NCI-H1417 (cell line): ENCODE data around the gene C7orf57.
"Not testable (repeated sequence)": the region's sequence is repeated elsewhere in the genome, so short reads cannot be mapped to it uniquely, and the experiment has no call there.

ENCODE experiments used
- DNase-seq, 3 experiments: peaks; one replicate each; lab custom pipeline; 2025; lab: John Stamatoyannopoulos, UW

The C7orf57 gene

DNA sequence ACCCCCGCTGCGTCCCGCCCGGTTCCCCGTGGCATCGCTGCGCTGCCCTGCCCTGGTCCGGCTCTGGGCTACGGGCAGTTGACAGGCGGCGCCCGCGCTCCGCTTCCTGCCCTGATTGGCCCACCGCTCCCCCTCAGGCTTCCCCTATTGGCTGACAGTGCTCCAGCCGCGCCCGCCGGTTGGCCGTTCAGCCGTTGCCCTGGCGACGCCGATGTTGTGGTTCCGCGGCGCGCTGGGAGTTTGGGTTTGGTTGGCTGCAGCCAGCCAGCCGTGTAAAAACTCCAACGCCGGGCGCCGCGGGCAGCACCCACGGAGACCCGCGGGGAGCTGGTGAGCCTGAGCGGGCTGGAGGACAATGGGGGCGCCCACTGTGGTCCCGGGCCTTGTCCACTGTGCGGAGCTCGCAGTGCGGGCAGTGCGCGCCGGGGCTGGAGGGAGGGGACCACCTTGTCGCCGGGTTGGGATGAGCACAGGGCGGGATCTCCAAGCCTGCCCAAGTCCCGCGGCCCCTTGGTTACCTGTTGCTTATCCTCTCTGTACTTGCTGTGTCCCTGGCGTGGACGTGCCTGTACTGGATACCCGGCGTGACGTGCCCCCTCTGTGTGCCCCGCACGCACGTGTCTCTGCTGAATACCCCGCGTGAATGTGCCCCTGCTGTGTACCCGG lies at the start of gene C7orf57:
Gene C7orf57, plus strand, starts transcription at position 243 of the 666 bp plus-strand sequence. CDS start 766 bp downstream, outside the sequence.
- DNase-seq, result peak; percentile 41 to 81 (median 74)

DNA sequence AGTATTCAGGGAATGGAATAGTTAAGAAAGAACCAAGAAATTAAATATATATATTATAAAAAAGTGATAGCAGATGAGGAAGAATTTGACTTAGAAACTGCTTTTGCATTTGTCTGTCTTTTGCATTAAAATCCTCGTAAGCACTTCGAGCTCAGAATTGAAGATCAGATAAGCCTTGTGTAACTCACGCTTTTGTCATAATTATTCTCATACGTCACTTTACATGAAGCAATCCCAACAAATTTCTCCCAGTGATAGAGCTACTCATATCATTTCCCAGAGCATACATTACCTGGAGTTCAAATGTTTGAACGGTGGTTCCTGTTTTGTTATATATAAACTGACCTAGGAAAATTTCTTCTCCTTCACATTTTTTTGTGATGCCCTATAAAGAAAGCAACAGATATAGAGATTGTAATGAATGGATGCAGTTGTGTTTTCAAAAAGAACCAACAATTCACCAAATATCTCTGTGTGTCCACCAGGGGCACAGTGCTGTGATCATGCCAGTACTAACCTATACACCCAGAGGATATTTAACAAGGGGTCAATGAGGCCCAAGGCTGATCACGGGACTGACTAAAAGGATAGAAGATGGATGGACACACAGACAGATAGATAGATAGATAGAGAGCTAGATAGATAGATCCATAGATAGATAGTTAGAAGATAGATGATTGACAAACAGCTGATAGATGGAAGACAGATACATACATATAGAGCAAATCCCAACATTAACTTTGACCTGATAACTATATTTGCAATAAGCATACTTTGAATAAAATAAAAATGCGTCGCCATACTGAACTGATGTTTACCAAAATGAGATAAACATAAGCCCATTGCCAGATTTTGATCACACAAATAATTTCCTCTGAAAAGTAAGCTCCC lies 46.6 kb upstream of the C7orf57 start:
- DNase-seq, result no peak

DNA sequence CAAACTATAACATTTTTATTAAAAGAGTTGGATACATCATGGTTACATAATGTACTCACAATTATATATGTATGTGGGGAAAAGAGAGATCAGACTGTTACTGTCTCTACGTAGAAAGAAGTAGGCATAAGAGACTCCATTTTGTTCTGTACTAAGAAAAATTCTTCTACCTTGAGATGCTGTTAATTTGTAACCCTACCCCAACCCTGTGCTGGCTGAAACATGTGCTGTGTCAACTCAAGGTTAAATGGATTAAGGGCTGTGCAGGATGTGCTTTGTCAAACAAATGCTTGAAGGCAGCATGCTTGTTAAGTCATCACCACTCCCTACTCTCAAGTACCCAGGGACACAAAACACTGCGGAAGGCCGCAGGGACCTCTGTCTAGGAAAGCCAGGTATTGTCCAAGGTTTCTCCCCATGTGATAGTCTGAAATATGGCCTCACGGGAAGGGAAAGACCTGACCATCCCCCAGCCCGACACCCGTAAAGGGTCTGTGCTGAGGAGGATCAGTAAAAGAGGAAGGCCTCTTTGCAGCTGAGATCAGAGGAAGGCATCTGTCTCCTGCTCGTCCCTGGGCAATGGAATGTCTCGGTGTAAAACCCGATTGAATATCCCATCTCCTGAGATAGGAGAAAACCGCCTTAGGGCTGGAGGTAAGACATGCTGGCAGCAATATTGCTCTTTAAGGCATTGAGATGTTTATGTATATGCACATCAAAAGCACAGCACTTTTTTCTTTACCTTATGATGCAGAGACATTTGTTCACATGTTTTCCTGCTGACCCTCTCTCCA lies 45.5 kb upstream of the C7orf57 start:
- peak in 2 of 3 experiments; percentile 5 to 29 for DNase-seq

DNA sequence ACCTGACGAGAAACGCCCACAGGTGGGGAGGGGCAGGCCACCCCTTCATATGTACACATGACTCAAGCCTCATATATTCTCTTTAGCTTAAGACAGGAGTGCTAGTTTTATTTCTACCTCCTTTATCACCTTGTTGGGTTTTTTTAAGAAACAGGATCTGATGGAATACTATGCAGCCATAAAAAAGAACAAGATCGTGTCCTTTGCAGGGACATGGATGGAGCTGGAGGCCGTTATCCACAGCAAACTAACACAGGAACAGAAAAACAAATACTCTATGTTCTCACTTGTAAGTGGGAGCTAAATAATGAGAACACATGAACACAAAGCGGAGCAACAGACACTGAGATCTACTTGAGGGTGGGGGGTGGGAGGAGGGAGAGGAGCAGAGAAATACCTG lies 44.8 kb upstream of the C7orf57 start:
- no peak for DNase-seq

- DNase-seq, result no peak
Measured at GRCh38 chr7:47991270-47991669, 44.1 kb upstream of the C7orf57 start.

- DNase-seq, result no peak
Measured at GRCh38 chr7:47991741-47992311, 43.5 kb upstream of the C7orf57 start.

- no peak for DNase-seq
Measured at GRCh38 chr7:47992446-47992845, 42.9 kb upstream of the C7orf57 start.

DNA sequence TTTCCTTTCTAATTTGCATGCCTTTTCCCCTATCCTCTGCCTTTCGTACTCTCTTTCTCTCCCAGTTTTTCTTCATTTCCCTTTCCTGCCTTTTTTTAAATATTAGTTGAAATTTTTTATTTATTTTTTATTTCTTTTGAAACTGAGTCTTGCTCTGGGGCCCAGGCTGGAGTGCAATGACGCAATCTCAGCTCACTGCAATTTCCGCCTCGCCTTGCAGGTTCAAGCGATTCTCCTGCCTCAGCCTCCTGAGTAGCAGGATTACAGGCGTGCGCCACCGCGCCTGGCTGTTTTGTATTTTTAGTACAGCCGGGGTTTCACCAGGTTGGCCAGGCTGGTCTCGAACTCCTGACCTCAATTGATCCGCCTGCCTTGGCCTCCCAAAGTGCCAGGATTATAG lies 35.9 kb upstream of the C7orf57 start:
- no peak for DNase-seq

DNA sequence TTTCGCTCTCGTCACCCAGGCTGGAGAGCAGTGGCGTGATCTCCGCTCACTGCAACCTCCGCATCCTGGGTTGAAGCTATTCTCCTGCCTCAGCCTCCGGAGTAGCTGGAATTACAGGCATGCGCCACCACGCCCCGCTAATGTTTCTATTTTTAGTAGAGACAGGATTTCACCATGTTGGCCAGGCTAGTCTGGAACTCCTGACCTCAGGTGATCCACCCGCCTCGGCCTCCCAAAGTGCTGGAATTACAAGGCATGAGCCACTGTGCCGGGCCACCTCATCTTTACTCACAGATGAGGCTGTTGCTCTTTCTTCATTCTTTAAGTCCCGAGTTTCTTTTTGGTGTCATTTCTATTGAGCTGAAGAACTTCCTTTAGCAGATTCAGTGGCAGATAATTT lies 35.2 kb upstream of the C7orf57 start:
- not testable (repeated sequence) for DNase-seq

DNA sequence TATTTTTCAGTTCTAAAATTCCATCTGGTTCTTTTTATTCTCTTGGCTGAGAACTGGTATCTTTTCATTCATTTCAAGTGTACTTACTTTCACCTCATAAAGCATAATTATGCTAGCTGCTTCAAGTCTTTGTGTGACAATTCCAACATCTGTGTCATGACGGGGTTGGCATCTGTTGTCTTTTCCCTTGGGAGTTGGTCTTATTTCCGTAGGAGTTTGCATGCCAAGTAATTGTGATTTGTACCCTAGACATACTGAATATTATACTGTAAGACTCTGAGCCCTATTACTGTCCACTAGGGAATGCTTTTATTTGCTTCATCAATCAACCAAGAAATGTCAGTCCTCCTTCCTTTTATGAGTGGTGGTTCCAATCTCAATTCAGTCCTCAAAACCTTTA lies 31.3 kb upstream of the C7orf57 start:
- peak in 1 of 3 experiments; percentile 15 for DNase-seq

DNA sequence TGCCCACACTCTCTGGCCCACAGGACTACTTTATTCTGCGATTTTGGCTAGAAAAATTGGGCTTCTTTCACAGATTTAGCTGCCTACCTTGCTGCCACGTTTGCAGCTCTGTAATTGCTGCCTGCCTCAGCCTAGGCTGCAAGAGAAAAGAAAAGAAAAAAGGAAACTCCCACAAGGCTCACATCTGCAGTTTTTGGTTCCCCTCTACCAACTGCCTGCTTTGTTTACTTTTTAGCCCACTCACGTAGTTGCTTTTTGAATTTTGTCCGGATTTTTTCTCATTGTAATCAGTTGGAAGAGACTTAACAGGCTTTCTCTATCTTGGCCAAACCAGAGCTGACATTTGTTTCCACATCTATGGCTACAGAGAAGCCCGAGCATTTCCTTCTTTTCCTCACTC lies 30.7 kb upstream of the C7orf57 start:
- no peak for DNase-seq

DNA sequence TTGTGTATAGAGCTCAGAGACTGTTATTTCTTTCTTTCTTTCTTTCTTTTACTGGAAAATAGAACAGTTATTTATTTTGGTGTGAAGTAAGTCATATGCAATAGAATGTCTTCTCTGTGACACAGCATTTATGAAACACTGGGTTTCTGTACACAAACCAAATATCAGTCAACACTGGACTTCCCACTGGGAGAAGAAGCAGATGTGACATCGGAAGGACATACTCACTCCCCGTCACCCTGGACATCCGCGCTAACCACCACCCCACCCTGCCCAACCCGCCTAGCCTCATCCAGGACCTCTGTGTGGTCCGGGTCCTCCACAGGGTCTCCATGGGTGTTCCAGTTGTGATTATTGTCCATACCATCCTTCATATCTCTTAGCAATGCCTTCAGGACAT lies 28.5 kb upstream of the C7orf57 start:
- DNase-seq, result no peak

DNA sequence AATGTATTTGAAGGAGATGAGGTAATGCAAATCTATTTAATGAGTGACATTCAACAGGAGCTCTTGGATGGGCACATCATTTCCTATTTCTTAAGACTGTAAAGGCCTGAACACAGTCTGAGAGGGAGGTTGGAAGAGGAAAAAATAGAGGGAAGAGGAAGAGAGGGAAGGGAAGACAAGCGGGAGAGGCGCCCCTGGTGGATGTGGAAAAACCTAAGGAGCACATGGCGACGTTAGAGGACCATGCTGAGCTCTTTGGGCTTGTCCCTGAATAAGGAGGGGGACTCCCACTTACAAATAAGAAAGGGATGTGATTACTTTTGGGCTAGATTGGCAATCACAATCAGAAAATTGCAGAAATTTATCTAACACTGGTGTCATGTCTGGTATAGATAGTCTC lies 26.1 kb upstream of the C7orf57 start:
- DNase-seq, result no peak

GRCh38 chr7:48009954-48010353 lies 25.4 kb upstream of the C7orf57 start:
- DNase-seq, result no peak

DNA sequence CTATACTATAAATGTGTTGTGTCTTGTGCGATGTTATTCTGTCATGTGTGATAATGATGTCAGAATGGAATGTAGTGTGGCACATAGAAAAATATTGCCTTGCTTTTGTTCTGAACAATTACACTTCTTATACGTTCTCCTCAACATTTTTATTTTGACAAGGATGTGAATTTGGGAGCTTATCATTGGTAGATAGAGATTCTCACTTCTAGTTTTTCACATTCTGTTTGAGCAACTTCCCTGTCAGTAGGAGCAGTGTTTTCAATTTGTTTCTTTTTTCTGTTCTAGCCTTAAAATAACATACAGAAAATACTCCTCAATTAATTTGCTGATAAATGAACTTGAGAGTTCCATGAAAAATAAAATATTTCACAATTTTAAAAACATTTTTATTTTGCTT lies 24.0 kb upstream of the C7orf57 start:
- DNase-seq, result no peak

DNA sequence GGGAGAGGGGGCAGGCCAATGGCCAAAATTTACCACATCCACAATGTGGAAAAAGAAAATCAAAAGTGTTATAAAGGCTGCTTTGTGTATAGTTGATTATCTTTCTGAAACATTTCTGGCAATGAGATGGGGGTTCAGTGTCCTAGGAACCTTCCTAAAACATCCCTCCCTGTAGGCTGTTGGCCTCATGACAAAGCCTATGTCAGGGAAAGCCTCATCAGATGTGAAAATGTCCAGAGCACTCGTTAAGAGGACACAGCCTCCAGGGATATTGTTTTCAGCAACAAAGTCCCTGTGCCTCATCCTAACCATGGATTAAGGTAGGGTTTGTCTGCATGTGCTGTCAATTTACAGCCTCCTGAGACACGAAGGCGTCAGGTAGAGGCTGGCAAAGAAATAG lies 23.4 kb upstream of the C7orf57 start:
- no peak for DNase-seq

DNA sequence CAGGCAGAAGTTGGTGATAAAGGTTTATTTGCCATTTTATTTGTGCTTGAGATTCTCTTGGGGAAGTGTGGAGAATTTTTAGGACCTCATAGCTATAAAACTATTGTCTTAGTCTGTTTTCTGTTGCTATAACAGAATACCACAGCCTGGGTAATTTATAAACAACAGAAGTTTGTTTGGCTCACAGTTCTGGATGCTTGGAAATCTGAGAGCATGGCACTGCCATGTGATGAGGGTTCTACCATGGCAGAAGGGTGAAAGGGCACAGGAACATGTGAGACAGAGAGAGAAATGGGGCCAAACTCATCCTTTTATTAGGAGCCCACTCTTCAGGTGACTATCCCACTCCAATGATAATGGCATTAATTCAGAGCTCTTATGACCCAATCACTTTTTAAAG lies 18.7 kb upstream of the C7orf57 start:
- no peak for DNase-seq

DNA sequence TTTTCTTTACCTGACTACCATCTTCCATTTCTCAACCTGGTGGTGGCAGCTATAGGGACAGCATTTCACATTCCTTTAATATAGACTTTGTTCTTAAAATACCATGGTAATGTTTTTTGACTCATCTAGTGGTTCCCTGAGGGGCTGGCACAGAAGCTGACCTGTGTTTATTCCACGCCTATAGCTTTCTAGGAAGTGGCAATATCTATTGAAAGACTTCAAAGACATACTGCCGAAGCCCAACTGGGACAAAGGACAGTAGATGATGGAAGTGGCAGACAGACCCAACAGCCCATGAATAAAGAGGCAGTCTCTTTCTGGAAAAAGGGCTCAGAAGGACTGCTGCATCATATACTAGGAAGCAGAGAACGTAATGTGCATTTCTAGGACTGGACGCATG lies 17.7 kb upstream of the C7orf57 start:
- no peak for DNase-seq

GRCh38 chr7:48025624-48026023 lies 9.7 kb upstream of the C7orf57 start:
- DNase-seq, result no peak

DNA sequence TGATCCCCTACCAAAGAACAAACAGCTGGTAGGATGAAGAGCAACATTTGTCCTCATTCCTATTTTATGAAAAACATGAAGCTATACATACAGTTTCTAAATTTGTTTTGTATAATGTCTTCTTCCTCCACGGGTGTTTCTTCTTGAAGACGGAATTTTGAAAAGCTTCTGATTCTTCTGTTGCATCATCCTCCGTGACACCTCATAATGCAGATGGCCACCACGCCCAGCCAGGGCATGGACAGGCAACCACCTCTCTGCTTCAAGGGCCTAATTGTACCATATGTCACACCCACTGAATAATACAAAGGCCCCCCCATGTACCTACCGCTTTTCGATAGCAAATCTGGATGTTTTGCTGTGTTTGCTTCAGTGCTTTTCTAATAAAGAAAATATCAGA lies 6.4 kb upstream of the C7orf57 start, which contains the start of gene SUN3:
Gene SUN3, minus strand, starts transcription at position 170 of the 400 bp plus-strand sequence. Its CDS starts 169 bp downstream, at position 1.
- no peak for DNase-seq

DNA sequence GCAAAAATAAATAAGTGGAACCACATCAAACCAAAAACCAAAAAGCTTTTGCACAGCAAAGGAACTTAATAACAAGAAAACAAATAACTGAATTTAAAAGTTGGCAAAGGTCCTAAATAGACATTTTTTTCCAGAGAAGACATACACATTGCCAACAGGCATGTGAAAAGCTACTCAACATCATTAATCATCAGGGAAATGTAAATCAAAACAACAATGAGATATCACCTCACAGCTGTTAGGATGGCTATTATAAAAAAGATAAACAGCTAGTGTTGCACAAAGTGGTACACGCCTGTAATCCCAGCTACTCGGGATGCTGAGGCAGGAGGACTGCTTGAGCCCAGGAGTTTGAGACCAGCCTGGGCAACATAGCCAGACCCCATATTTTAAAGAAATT lies 4.2 kb upstream of the C7orf57 start:
- DNase-seq, result no peak

- DNase-seq, result no peak
Measured at GRCh38 chr7:48033922-48034321, 1.4 kb upstream of the C7orf57 start.
